ENCODE measurements around the gene ATP6V0A1.
"Not testable (repeated sequence)": the region's sequence is repeated elsewhere in the genome, so short reads cannot be mapped to it uniquely, and the experiment has no call there.

DNA sequence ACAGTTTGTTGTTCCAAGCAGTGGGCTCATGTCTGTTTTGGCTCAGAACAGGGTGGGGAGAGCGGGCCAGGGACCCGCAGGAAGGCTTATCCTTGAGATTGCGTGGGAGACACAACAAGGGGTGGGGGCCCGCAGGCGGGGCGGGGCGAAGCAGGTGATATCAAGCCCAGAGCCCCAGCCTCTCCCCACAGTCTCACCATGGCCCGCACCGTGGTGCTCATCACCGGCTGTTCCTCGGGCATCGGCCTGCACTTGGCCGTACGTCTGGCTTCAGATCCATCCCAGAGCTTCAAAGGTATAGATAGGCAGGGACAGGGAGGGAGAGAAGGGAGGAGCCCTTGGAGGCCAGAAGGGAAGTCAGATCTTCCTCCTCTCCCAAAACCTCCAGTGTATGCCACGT is 94.1 kb downstream of the ATP6V0A1 start, which contains the start of gene HSD17B1:
- TF ChIP-seq CTCF, POLR2A, EP300 (IDR thresholded peaks at IDR 0.05): not testable (repeated sequence)

Data from suprapubic skin (tissue), 3 donors.